Measurements from ENCODE around the gene BANF2.
"Not testable (repeated sequence)": the region's sequence is repeated elsewhere in the genome, so short reads cannot be mapped to it uniquely, and the experiment has no call there.

BANF2 gene

GRCh38 chr20:17767624-17768023 is 67.9 kb downstream of the BANF2 start:
- no peak for DNase-seq

GRCh38 chr20:17768271-17768670 is 68.5 kb downstream of the BANF2 start:
- no peak for DNase-seq

- not testable (repeated sequence) for DNase-seq
Measured at GRCh38 chr20:17769716-17770115, 70.0 kb downstream of the BANF2 start.

GRCh38 chr20:17771206-17772004 is 71.6 kb downstream of the BANF2 start:
- DNase-seq = no peak

- no peak for DNase-seq
Measured at GRCh38 chr20:17772005-17772343, 72.2 kb downstream of the BANF2 start.

GRCh38 chr20:17773619-17774018 is 73.9 kb downstream of the BANF2 start:
- DNase-seq = no peak

GRCh38 chr20:17775600-17775999 is 75.8 kb downstream of the BANF2 start:
- no peak for DNase-seq

GRCh38 chr20:17776551-17776950 is 76.8 kb downstream of the BANF2 start:
- no peak for DNase-seq

GRCh38 chr20:17779011-17779410 is 79.2 kb downstream of the BANF2 start:
- DNase-seq = not testable (repeated sequence)

GRCh38 chr20:17782768-17783167 is 83.0 kb downstream of the BANF2 start:
- DNase-seq = no peak

- DNase-seq = no peak
Measured at GRCh38 chr20:17783671-17784070, 83.9 kb downstream of the BANF2 start.

GRCh38 chr20:17785007-17785406 is 85.2 kb downstream of the BANF2 start:
- DNase-seq = no peak

Data from activated effector memory CD4-positive, alpha-beta T cell treated with anti-CD3 and anti-CD28 coated beads, Interleukin-2, amount 50 U/mL, for 16 hours (primary cell).